Measurements from ENCODE around the gene HSD11B1L. TPM values are rescaled to one million over a fixed set of nuclear protein-coding genes. Genes with fewer than 3 reads are reported as not detected.

HSD11B1L gene
- total RNA-seq, 1 donor from 2014 or later: 4.0 TPM

DNA sequence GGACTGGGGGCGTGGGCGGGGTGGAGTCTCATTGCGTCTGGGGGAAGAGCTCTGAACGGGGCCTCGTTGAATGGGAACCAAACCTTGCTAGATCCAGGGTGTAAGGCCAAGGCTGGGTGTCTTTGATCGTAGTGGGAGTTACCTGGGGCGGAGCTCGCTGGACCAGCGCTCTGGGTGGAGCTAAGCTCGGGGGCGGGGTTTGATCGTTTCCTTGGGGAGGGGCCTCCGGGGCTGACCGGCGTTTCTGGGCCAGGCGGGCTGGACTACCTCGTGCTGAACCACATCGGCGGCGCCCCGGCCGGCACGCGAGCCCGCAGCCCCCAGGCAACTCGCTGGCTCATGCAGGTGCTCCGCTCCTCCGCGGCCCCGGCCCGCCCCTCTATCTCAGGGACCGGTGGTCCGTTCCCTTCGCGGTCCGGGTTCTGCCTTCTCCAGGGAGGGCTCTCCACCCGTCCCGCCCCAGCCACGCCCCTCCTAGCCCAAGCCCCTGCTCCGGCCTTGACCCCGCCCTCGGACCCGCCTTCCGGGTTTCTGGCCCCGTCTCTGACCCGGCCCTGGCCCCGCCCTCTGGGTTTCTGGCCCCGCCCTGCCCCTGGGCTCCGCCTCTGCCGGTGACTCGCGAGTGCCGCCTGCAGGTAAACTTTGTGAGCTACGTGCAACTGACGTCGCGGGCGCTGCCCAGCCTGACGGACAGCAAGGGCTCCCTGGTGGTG is 6.0 kb downstream of the HSD11B1L start:
- DNase-seq (ENCODE audit: low spot score): peak; percentile 100

DNA sequence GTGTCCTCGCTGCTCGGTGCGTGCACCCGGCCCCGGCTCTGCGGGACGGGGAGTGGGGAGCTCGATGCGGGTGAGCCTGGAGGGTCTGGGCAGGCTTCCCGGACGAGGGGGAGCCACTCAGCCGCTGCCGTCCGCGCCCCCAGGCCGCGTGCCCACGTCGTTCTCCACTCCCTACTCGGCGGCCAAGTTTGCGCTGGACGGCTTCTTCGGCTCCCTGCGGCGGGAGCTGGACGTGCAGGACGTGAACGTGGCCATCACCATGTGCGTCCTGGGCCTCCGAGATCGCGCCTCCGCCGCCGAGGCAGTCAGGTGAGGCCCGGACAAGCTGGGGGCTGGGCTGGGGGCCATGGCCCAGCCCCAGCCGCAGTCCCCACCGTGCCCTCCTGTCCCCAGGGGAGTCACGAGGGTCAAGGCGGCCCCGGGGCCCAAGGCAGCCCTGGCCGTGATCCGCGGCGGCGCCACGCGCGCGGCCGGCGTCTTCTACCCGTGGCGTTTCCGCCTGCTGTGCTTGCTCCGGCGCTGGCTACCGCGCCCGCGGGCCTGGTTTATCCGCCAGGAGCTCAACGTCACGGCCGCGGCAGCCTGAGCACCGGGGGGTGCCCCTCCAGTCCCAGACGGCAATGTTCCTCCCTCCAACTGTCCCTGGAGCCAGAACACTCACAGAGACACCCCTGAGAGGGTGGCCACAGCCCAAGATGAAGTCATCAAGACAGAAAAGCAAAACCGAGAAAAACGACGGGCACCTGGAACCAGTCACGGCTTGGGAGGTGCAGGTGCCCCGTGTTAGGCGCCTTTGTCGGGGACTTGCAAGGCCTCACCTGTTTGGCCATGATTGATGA is 6.8 kb downstream of the HSD11B1L start:
- DNase-seq (ENCODE audit: low spot score): peak; percentile 90

DNA sequence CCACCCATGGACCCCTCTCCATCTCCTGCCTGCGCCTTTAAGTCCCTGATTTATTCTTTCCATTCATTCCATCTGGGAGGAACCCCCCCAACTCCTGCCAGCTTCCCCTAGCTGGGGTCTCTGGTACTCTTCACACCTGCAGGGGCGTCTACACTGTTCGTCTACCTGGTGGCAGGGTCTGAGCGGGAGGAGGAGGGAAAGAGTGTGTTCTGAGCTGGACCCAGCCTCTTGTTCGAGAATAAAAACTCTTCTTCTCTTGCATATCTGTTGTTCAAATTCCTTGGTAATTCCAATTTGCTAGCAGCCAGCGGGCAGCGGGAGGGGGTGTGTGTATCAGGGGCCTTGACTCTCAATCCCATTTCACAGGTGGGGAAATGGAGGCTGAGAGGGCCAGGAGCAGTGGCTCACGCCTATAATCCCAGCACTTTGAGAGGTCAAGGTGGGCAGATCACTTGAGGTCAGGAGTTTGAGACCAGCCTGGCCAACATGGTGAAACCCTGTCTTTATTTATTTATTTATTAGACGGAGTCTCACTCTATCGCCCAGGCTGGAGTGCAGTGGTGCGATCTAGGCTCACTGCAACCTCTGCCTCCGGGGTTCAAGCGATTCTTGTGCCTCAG is 7.5 kb downstream of the HSD11B1L start:
- DNase-seq (ENCODE audit: low spot score): peak; percentile 79

- DNase-seq (ENCODE audit: low spot score): peak; percentile 100
Measured at GRCh38 chr19:5690125-5690954, 9.5 kb downstream of the HSD11B1L start, which contains the start of gene RPL36. RPL36 (plus strand) TSS chr19:5690295; CDS start chr19:5690508, 213 bp downstream.

DNA sequence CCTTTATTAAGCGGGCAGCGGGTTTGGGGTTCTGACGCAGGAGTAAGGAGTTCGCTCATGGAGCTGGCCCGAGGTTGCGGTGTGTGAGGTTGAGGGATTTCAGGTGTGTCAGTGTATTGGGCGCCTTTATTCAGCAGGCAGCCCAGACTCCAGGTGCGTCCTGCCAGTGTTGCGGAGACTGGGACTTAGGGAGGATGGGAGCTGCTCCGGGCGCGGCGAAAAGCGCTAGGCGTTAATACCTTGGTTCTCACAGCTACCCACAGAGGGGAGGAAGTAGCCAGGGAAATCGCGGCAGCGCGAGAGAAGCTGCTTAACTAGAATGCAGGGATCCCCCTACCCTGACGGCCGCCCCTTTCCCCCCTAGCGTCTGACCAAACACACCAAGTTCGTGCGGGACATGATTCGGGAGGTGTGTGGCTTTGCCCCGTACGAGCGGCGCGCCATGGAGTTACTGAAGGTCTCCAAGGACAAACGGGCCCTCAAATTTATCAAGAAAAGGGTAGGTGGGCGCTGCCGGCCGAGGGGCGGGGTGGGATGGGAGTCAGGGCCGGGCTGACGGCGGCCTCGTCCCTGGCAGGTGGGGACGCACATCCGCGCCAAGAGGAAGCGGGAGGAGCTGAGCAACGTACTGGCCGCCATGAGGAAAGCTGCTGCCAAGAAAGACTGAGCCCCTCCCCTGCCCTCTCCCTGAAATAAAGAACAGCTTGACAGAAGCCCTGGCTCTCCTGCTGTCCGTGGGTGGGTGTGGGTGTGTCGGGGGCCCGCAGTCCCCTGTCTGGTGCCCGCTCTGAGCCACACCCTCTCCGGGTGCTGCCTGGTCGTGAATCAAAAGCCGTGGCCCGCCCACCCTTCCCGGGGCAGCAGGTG is 10.4 kb downstream of the HSD11B1L start:
- peak; percentile 89 for DNase-seq (ENCODE audit: low spot score)

DNA sequence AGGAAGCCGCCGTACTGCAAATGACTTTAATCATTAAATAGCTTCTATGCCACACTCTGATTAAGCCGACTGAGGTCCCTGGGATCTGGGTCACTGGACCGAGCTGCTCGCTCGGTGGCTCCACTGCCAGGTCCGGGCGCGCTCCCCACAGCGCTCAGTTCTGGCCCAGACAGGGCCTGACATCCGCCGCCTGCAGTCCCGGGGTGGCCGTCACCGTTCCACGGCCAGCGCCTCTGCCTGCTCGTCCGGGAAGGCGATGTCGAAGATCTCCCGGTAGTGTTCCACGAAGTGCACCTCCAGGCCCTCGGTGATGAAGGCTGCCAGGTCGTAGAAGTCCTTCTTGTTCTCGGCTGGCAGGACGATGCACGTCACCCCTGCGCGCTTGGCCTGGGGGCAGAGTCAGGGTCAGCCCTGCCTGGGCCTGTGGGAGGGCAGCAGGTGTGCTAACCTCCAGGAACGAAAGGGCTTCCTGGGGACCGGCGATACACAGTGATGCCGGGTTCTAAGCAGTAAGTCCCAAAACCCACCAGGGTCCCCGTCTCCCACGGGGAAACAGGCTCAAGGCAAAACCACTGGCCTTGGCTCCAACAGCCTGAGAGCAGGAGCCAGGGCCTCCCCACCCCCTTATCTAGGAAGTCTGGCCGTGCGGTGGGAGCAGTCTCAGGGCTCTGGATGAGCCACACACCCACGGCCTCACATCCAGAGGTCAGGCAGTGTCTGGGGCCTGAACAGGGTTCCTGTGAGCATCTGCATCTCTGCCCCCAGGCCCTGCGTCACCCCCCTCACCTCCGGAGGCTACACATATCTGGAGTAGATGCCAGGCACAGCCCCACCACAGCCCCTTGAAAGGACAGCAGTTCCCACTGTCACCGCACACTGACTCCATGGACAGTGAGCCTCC is 11.2 kb downstream of the HSD11B1L start:
- peak; percentile 87 for DNase-seq (ENCODE audit: low spot score)

DNA sequence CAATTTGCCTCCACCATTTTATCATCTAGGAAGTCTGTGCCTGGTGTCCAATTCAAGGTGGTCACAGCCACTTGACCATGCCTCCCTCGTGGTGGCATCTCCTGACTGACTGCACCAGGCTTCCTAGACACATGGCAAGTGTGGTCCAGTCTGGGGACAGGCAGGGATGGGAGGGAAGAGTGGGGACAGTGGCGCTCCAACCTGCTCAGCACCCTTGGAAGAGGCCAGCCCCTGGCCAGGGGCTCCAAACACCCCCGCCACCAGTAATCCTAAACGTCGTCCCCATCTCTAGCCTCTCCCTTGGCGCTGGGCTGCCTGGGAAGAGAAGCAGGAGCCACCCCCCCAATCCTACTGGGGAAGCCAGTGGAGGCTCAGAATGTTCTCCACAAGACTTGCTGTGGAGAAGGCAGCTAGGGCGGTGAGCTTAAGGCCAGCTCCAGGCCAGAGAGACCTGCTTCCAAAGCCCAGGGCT is 11.9 kb downstream of the HSD11B1L start:
- no peak for DNase-seq (ENCODE audit: low spot score)

DNA sequence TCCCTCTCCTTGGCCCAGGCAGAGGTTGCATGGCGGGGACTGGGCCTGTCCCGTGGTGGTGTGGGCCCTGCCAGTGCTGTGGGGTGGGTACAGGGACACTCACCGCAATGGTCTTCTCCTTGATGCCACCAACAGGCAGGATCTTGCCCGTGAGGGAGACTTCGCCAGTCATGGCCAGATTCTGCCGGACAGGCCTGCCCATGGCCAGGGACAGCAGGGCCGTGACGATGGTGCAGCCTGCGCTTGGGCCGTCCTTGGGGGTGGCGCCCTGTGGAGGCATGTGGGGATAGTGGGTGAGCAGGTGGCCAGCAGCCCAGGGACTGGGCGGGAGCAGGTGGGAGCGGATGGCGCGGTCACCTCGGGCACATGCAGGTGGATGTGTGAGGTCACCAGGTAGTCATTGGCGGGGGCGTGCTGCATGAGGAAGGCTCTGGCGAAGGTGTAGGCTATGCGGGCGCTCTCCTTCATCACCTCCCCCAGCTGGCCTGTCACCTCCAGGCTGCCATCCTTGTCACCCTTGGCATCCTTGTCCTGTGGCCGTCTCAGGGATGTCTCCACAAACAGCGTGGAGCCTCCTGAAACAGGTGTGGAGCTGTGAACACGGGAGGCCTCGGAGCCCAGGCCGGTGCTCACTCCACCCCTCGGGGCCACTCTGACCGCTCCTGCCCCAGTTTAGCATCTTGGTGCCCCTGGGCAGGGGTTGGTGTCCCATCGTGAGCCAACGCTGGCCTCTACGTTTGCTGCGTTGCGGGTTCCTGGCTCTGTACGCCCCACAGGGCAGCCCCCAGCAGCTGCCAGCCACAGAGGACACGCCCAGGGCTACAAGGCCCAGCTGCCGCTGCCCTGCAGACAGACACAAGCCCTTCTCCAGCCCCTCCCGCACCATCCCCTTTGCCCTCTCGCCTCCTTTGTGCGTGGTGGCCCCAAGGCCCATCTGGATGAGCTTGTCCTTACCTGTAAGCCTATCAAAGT is 12.7 kb downstream of the HSD11B1L start:
- DNase-seq (ENCODE audit: low spot score): no peak

GRCh38 chr19:5694167-5694955 is 13.5 kb downstream of the HSD11B1L start:
- no peak for DNase-seq (ENCODE audit: low spot score)

- DNase-seq (ENCODE audit: low spot score): peak; percentile 87
Measured at GRCh38 chr19:5694956-5695648, 14.3 kb downstream of the HSD11B1L start.

DNA sequence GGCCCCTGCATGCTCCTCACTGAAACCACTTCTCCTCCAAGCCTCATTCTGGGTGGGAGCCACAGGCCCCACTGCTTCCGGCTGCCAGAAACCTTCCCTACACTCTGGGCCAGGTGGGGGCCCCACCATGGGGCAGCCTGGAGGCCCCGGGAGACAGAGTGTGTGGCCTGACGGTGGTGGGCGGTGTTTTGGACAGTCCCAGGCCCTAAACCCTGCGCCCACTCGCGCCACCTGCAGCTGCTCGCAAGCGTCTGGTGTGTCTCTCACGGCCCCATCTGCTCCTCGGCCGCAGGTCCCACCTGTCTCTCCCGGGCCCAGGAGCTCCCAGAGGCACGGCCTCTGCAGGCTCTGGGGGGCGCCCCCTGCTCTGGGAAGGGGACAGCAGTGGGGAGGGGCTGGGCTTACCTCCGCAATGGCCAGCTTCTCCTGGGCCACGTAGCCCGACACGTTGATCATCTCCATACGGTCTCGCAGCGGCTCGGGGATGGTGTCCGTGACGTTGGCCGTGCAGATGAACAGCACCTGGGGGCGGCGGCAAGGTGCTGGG is 14.9 kb downstream of the HSD11B1L start:
- peak; percentile 86 for DNase-seq (ENCODE audit: low spot score)

DNA sequence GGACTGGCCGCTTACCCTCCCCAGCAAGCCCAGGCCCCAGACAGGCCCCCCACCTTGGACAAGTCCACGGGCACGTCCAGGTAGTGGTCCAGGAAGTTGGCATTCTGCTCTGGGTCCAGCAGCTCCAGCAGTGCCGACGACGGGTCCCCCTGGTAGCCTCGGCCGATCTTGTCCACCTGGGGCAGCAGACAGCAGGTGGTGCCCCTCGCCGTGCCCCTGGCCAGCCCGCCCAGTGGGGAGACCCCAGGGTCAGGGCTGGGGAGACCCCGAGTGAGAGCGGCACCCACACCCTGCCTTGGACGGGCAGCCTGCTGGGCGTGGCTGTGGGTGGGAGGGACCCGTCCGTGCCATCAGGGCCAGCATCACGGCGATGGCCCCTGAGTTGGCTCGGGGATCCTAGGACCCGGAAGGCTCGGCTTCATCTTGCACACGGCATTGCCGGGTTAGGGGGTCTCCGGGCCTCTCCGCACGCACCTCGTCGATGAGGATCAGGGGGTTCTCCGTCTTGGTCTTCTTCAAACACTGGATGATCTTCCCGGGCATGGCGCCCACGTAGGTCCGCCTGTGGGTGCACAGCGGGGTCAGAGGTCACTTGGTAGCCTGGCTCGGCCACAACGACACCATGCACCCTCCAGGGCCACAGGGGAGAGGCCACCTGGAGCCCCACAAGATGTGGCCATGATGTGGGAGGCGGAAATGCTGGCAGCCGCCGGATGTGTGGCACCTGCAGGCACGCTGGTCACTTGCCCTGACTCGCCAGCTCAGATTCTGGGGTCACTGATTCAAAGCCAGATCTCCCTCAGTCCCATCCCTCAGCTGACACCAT is 15.6 kb downstream of the HSD11B1L start:
- peak; percentile 88 for DNase-seq (ENCODE audit: low spot score)

- DNase-seq (ENCODE audit: low spot score): no peak
Measured at GRCh38 chr19:5697022-5697889, 16.4 kb downstream of the HSD11B1L start.

Data from mesenteric fat pad (tissue), 1 donor.